Stimulated activated CD4-positive, alpha-beta T cell treated with anti-CD3 and anti-CD28 coated beads, Interleukin-1b, Interleukin-23, amount 100 ng/mL, for 4 hours (primary cell): ENCODE results near the gene ACLY.
"Not testable (repeated sequence)": the region's sequence is repeated elsewhere in the genome, so short reads cannot be mapped to it uniquely, and the experiment has no call there.

Experiments used
- DNase-seq, 2 donors: peaks; one replicate each; pipeline ENCODE4 v3.0.0-alpha.2; 2020; ENCODE audit warnings: low read depth in 2 of 2

The ACLY gene

GRCh38 chr17:41912925-41913324 is 5.8 kb downstream of the ACLY start:
- no peak for DNase-seq

GRCh38 chr17:41910701-41911391 is 7.9 kb downstream of the ACLY start:
- DNase-seq, result no peak

GRCh38 chr17:41909088-41909487 is 9.7 kb downstream of the ACLY start:
- DNase-seq, result no peak

GRCh38 chr17:41907633-41908539 is 10.9 kb downstream of the ACLY start:
- no peak for DNase-seq

GRCh38 chr17:41907185-41907556 is 11.6 kb downstream of the ACLY start:
- DNase-seq, result no peak

GRCh38 chr17:41906465-41907184 is 12.1 kb downstream of the ACLY start:
- DNase-seq, result no peak

- no peak for DNase-seq
These were observed 13.6 kb downstream of the ACLY start for GRCh38 chr17:41905172-41905571.

- no peak for DNase-seq
These were observed 14.4 kb downstream of the ACLY start for GRCh38 chr17:41904242-41904841.

GRCh38 chr17:41901646-41902045 is 17.1 kb downstream of the ACLY start:
- DNase-seq, result no peak

- DNase-seq, result no peak
These were observed 22.0 kb downstream of the ACLY start for GRCh38 chr17:41896726-41897125.

GRCh38 chr17:41895617-41896016 is 23.1 kb downstream of the ACLY start:
- no peak for DNase-seq

- no peak for DNase-seq
These were observed 23.9 kb downstream of the ACLY start for GRCh38 chr17:41894791-41895331.

GRCh38 chr17:41893384-41893783 is 25.4 kb downstream of the ACLY start:
- DNase-seq, result no peak

- no peak for DNase-seq
These were observed 26.8 kb downstream of the ACLY start for GRCh38 chr17:41892021-41892376.

- DNase-seq, result no peak
These were observed 27.4 kb downstream of the ACLY start for GRCh38 chr17:41891135-41892020.

- DNase-seq, result no peak
These were observed 30.3 kb downstream of the ACLY start for GRCh38 chr17:41888332-41888965.

- no peak for DNase-seq
These were observed 33.0 kb downstream of the ACLY start for GRCh38 chr17:41885733-41886132.

GRCh38 chr17:41882756-41883155 is 36.0 kb downstream of the ACLY start:
- DNase-seq, result no peak

GRCh38 chr17:41880130-41880529 is 38.6 kb downstream of the ACLY start:
- no peak for DNase-seq

GRCh38 chr17:41874293-41874670 is 44.5 kb downstream of the ACLY start:
- not testable (repeated sequence) for DNase-seq
